H1 (cell line): ENCODE results near the gene NOL4L. TPM values are rescaled to one million over a fixed set of nuclear protein-coding genes. Genes with fewer than 3 reads are reported as not detected.

Experiments used
- CTCF ChIA-PET: fragments of 300-600 bp; sonication (Branson Sonifier 250); formaldehyde crosslinking; loops from one replicate; lab custom pipeline; 2021; ENCODE audit not compliant: partially characterized antibody; lab: Charles Lee
- POLR2A ChIA-PET: fragments of 300-600 bp; sonication (Branson Sonifier 250); formaldehyde crosslinking; loops from one replicate; lab custom pipeline; 2021; ENCODE audit warnings: inconsistent platforms; ENCODE audit not compliant: partially characterized antibody; lab: Charles Lee
- DNase-seq, 2 experiments: peaks; one replicate each; pipeline versions ENCODE4 v3.0.0 to v3.0.0-alpha.2; 2010 to 2022; ENCODE audit warnings: low spot score in 2 of 2, low read depth in 1 of 2, mixed read lengths in 1 of 2
- FAIRE-seq: peaks from 2 replicates; lab custom pipeline; 2011; peaks lifted over from hg19 to GRCh38; lab: Jason Lieb, UNC
- H2AFZ ChIP-seq: 2 replicates; pipeline ENCODE4 v1.8.1; 2012; ENCODE audit warnings: low read length, inconsistent platforms
- H2AK5ac ChIP-seq: 2 replicates; pipeline ENCODE4 v1.6.1; 2013; ENCODE audit warnings: low read depth, low read length
- H2BK120ac ChIP-seq: replicated peaks from 2 replicates; pipeline ENCODE3; 2013; ENCODE audit warnings: low read depth, low read length, inconsistent platforms
- H2BK12ac ChIP-seq: 2 replicates; pipeline ENCODE4 v1.6.1; 2013; ENCODE audit warnings: low read depth, low read length
- H2BK15ac ChIP-seq: 2 replicates; pipeline ENCODE4 v1.6.1; 2013; ENCODE audit warnings: low read length
- H2BK20ac ChIP-seq: 2 replicates; pipeline ENCODE4 v1.6.1; 2013; ENCODE audit warnings: low read length
- H2BK5ac ChIP-seq: 2 replicates; pipeline ENCODE4 v1.6.1; 2013; ENCODE audit warnings: low read depth, low read length
- H3K14ac ChIP-seq: 2 replicates; pipeline ENCODE4 v1.6.1; 2013; ENCODE audit warnings: inconsistent platforms; ENCODE audit not compliant: insufficient read length
- H3K18ac ChIP-seq: 2 replicates; pipeline ENCODE4 v1.6.1; 2013; ENCODE audit warnings: low read length; ENCODE audit errors: extremely low read depth
- H3K23ac ChIP-seq: 2 replicates; pipeline ENCODE4 v1.6.1; 2013; ENCODE audit warnings: inconsistent platforms; ENCODE audit not compliant: insufficient read length
- H3K23me2 ChIP-seq: 2 replicates; pipeline ENCODE4 v1.6.1; 2013; ENCODE audit warnings: low read depth, low read length
- H3K27ac ChIP-seq: 2 replicates; pipeline ENCODE4 v1.6.1; 2011; ENCODE audit warnings: low read depth, low read length, inconsistent platforms
- H3K27me3 ChIP-seq, 4 experiments: replicated peaks in 1 of 4; 1 replicate in 1 of 4; 2 replicates in 3 of 4; pipeline versions ENCODE4 v1.6.1 to v1.8.1; 2011 to 2013; ENCODE audit warnings: low read length in 3 of 4, mild to moderate bottlenecking in 3 of 4, inconsistent platforms in 2 of 4, mixed read lengths in 2 of 4, moderate library complexity in 1 of 4; ENCODE audit not compliant: control insufficient read depth in 3 of 4, insufficient read depth in 3 of 4; ENCODE audit errors: extremely low read depth in 1 of 4
- H3K36me3 ChIP-seq, 4 experiments: 2 replicates each; pipeline versions ENCODE4 v1.6.1 to v1.8.1; 2011 to 2013; ENCODE audit warnings: mild to moderate bottlenecking in 4 of 4, low read length in 3 of 4, moderate library complexity in 2 of 4, control low read depth in 1 of 4, inconsistent platforms in 1 of 4; ENCODE audit not compliant: insufficient read depth in 4 of 4, control insufficient read depth in 2 of 4
- H3K4ac ChIP-seq: replicated peaks from 2 replicates; pipeline ENCODE3; 2013; ENCODE audit warnings: low read length, low read depth, mixed read lengths, inconsistent platforms; ENCODE audit not compliant: insufficient read length
- H3K4me1 ChIP-seq, 4 experiments: replicated peaks in 1 of 4; 1 replicate in 1 of 4; 2 replicates in 3 of 4; pipeline versions ENCODE4 v1.6.1 to v1.8.1; 2011 to 2013; ENCODE audit warnings: low read length in 3 of 4, inconsistent platforms in 2 of 4, mixed read lengths in 1 of 4; ENCODE audit not compliant: insufficient read depth in 4 of 4, control insufficient read depth in 3 of 4
- H3K4me2 ChIP-seq, 2 experiments: 2 replicates each; pipeline versions ENCODE4 v1.6.1 to v1.8.1; 2011 to 2013; ENCODE audit warnings: low read depth in 2 of 2, low read length in 2 of 2, control low read depth in 1 of 2, inconsistent platforms in 1 of 2, mild to moderate bottlenecking in 1 of 2; ENCODE audit not compliant: insufficient read depth in 1 of 2
- H3K4me3 ChIP-seq, 4 experiments: fragments of 200-600, 300-600 bp in 1 of 4; sonication (generic), shearing (Covaris generic), sonication (Bioruptor Twin) in 1 of 4; 2 replicates each; pipeline versions ENCODE4 v1.5.1 to v1.8.1; 2011 to 2016; ENCODE audit warnings: low read length in 4 of 4, low read depth in 3 of 4, control low read depth in 2 of 4, inconsistent platforms in 2 of 4, mild to moderate bottlenecking in 2 of 4, mixed read lengths in 1 of 4, moderate library complexity in 1 of 4; ENCODE audit not compliant: insufficient read depth in 2 of 4; ENCODE audit errors: extremely low read depth in 1 of 4
- H3K56ac ChIP-seq: replicated peaks from 2 replicates; pipeline ENCODE3; 2013; ENCODE audit warnings: low read depth, mild to moderate bottlenecking, mixed read lengths, low read length, inconsistent platforms; ENCODE audit not compliant: insufficient read length
- H3K79me1 ChIP-seq: 2 replicates; pipeline ENCODE4 v1.6.1; 2013; ENCODE audit warnings: low read depth, low read length, control low read depth
- H3K79me2 ChIP-seq, 2 experiments: 2 replicates each; pipeline versions ENCODE4 v1.6.1 to v1.8.1; 2012 to 2013; ENCODE audit warnings: low read length in 2 of 2, mild to moderate bottlenecking in 2 of 2, inconsistent platforms in 1 of 2; ENCODE audit not compliant: insufficient read depth in 2 of 2, control insufficient read depth in 1 of 2
- H3K9ac ChIP-seq, 4 experiments: replicated peaks in 1 of 4; 1 replicate in 1 of 4; 2 replicates in 3 of 4; pipeline versions ENCODE4 v1.6.1 to v1.8.1; 2011 to 2013; ENCODE audit warnings: low read depth in 3 of 4, low read length in 3 of 4, control low read depth in 2 of 4, mild to moderate bottlenecking in 2 of 4, moderate library complexity in 2 of 4, inconsistent platforms in 1 of 4; ENCODE audit errors: extremely low read depth in 1 of 4
- H3K9me3 ChIP-seq, 2 experiments: 2 replicates each; pipeline versions ENCODE4 v1.6.1 to v1.8.1; 2012 to 2013; ENCODE audit warnings: mild to moderate bottlenecking in 2 of 2, moderate library complexity in 2 of 2, control low read depth in 1 of 2, inconsistent platforms in 1 of 2, low read depth in 1 of 2, low read length in 1 of 2, mixed read lengths in 1 of 2; ENCODE audit not compliant: insufficient read depth in 2 of 2
- H4K20me1 ChIP-seq, 2 experiments: replicated peaks in 1 of 2; 2 replicates each; pipeline versions ENCODE3 to v1.8.1; 2011 to 2013; ENCODE audit warnings: inconsistent platforms in 2 of 2, low read length in 2 of 2, mild to moderate bottlenecking in 1 of 2; ENCODE audit not compliant: insufficient read depth in 2 of 2, control insufficient read depth in 1 of 2
- H4K5ac ChIP-seq: 2 replicates; pipeline ENCODE4 v1.6.1; 2013; ENCODE audit warnings: low read length, low read depth, mixed read lengths, inconsistent platforms; ENCODE audit not compliant: insufficient read length
- H4K8ac ChIP-seq: 2 replicates; pipeline ENCODE4 v1.8.0; 2013; ENCODE audit warnings: mild to moderate bottlenecking, moderate library complexity, low read length, inconsistent platforms; ENCODE audit not compliant: insufficient read depth; ENCODE audit errors: extremely low read depth
- H4K91ac ChIP-seq: replicated peaks from 2 replicates; pipeline ENCODE3; 2013; ENCODE audit warnings: low read length, mixed read lengths, inconsistent platforms; ENCODE audit not compliant: insufficient read length
- BCL11A ChIP-seq, 2 experiments: IDR thresholded peaks; one replicate each; pipeline ENCODE4 v1.6.1; 2011; ENCODE audit warnings: low read depth in 2 of 2, low read length in 2 of 2, mild to moderate bottlenecking in 2 of 2
- BRCA1 ChIP-seq: IDR thresholded peaks from 2 replicates; pipeline ENCODE4 v1.6.1; 2012; ENCODE audit warnings: low read depth, low read length, improper control_type of control experiment
- CHD1 ChIP-seq: IDR thresholded peaks from 2 replicates; pipeline ENCODE4 v1.6.1; 2012; ENCODE audit warnings: low read depth, low read length, improper control_type of control experiment
- CTBP2 ChIP-seq: IDR thresholded peaks from 2 replicates; pipeline ENCODE4 v1.7.0; 2011; ENCODE audit warnings: borderline replicate concordance, mild to moderate bottlenecking, moderate library complexity, mixed read lengths, low read length; ENCODE audit not compliant: insufficient read depth, insufficient read length
- EP300 ChIP-seq, 2 experiments: IDR thresholded peaks; 1 replicate in 1 of 2; 2 replicates in 1 of 2; pipeline ENCODE4 v1.6.1; 2011 to 2012; ENCODE audit warnings: low read depth in 2 of 2, low read length in 2 of 2, mild to moderate bottlenecking in 2 of 2, borderline replicate concordance in 1 of 2, inconsistent platforms in 1 of 2, moderate library complexity in 1 of 2
- MAX ChIP-seq: IDR thresholded peaks from 2 replicates; pipeline ENCODE4 v1.6.1; 2012; ENCODE audit warnings: inconsistent platforms
- USF2 ChIP-seq: IDR thresholded peaks from 2 replicates; pipeline ENCODE4 v1.6.1; 2011; ENCODE audit warnings: low read length, improper control_type of control experiment
- whole genome bisulfite sequencing, 2 experiments: shearing (Covaris generic) in 1 of 2; methylation state at CpG; one replicate each; pipeline versions ENCODE4 v1.1.6 to v1.1.7; 2013 to 2015; ENCODE audit warnings: low lambda C conversion rate in 2 of 2, mixed read lengths in 2 of 2, inconsistent platforms in 1 of 2, low coverage in 1 of 2, missing lambda C conversion rate in 1 of 2; ENCODE audit not compliant: insufficient replicate concordance in 2 of 2, insufficient coverage in 1 of 2, insufficient read length in 1 of 2; ENCODE audit errors: extremely low coverage in 1 of 2, missing lambda C conversion rate in 1 of 2; 5-methylcytosine and 5-hydroxymethylcytosine counted together
- polyA plus RNA-seq, 7 experiments: library from polyadenylated mRNA; depleted of rRNA in 3 of 7; stranded (reverse) in 5 of 7; unstranded in 2 of 7; fragments of >200 nt in 5 of 7; fragments of 200-250 nt in 2 of 7; gene quantifications; 1 replicate in 5 of 7; 2 replicates in 1 of 7; 4 replicates in 1 of 7; pipeline versions ENCODE4 v1.2.1 to v1.2.3, GENCODE V29; 2011 to 2013; ENCODE audit warnings: missing spikeins in 2 of 7, mixed read lengths in 2 of 7
- total RNA-seq: library from RNA; stranded (reverse); fragmentation: NEBNext Ultra II Directional; extraction: Animal tissue kit (Norgen Biotek cat#: 25700); gene quantifications from 2 replicates; pipeline ENCODE4 v1.2.1, GENCODE V29; 2021

Gene NOL4L
- total and polyA plus RNA-seq, 2 of the 8 experiments (the other 6 are each of a cell fraction or from before 2014, with no cell fraction given) = 15.3 to 23.7 TPM

- peak in 1 of 2 experiments; percentile 62 for DNase-seq
- no peaks in the 10 kb centered on the region for H3K36me3 ChIP-seq
- POLR2A ChIA-PET = interaction anchor here (0.6 to 1.3 kb wide), 3 partner anchors 18 to 78 kb away, joined by 3 read pairs; no protein-coding TSS in a partner anchor
- no peak overlapping the region for H2BK12ac ChIP-seq
- peak overlapping the region in 2 of 4 experiments; percentile 13 to 23; a peak in 3 of 8 replicates for H3K4me3 ChIP-seq
- H4K8ac ChIP-seq = no peak overlapping the region
- no peak overlapping the region for H3K27ac ChIP-seq
- H3K23me2 ChIP-seq = no peaks in the 10 kb centered on the region
- H3K79me2 ChIP-seq = no peaks in the 10 kb centered on the region
- no peak for TF ChIP-seq BRCA1
- TF ChIP-seq EP300 (IDR thresholded peaks at IDR 0.05; ENCODE audit: borderline replicate concordance in 1 of 2, low read depth in 2 of 2, low read length in 2 of 2) = no peak
- TF ChIP-seq CTBP2 = peak; percentile 20
- TF ChIP-seq USF2 = no peak
- no peak for TF ChIP-seq BCL11A (IDR thresholded peaks at IDR 0.05; ENCODE audit: low read depth in 2 of 2, low read length in 2 of 2)
- TF ChIP-seq MAX = no peak
- no peak for TF ChIP-seq CHD1
- TF ChIP-seq, all 59 proteins: peak for 1
- Histone ChIP-seq H2BK15ac (no peak overlapping the region), H3K14ac (no peak overlapping the region), H4K91ac (no peak overlapping the region), H3K27me3 (no peaks in the 10 kb centered on the region), H3K79me1 (no peaks in the 10 kb centered on the region), H3K4me2 (peak overlapping the region; percentile 14 to 49), H2AFZ (no peak overlapping the region), H3K56ac (no peak overlapping the region), H2BK120ac (no peak overlapping the region), H2BK20ac (no peak overlapping the region), H3K18ac (no peak overlapping the region), H3K4ac (no peak overlapping the region), H3K4me1 (peaks cover 3 to 27% (median 14%) of the 10 kb centered on the region in 4 experiments), H4K5ac (no peak overlapping the region), H4K20me1 (peaks cover 3 to 5% of the 10 kb centered on the region in 2 experiments), H2AK5ac (no peak overlapping the region), H3K9ac (no peak overlapping the region), H2BK5ac (no peak overlapping the region), H3K9me3 (no peaks in the 10 kb centered on the region), H3K23ac (no peak overlapping the region)
- CTCF ChIA-PET = interaction anchor here (0.6 kb wide), 1 partner anchor 178 kb away, joined by 3 read pairs; no protein-coding TSS in a partner anchor
- no peak for FAIRE-seq
- 29% methylated on average over 20 of the region's 27 CpGs; no CpG with 5 or more reads in 1 of the 2 experiments for WGBS, 2 experiments
These were observed 23.9 kb downstream of the NOL4L start for GRCh38 chr20:32560989-32561830.
